Tibial nerve (tissue), 3 donors: ENCODE results near the gene STYXL1.

Source experiments
- POLR2A ChIP-seq, 2 donors: fragments of 450-650 bp; IDR thresholded peaks; one replicate each; pipeline ENCODE4 v1.6.1; 2017; ENCODE audit warnings: antibody characterized with exemption in 2 of 2, mild to moderate bottlenecking in 2 of 2, moderate library complexity in 2 of 2
- TF ChIP-seq, protein P1 (sequence below), 5 experiments: fragments of 200-600 bp in 3 of 5; fragments of 450-650 bp in 2 of 5; sonication (generic) in 3 of 5; IDR thresholded peaks; one replicate each; pipeline ENCODE4 v1.5.1; 2016 to 2019; ENCODE audit warnings: antibody characterized with exemption in 5 of 5, mild to moderate bottlenecking in 3 of 5, moderate library complexity in 2 of 5

- TF ChIP-seq, protein P1, sequence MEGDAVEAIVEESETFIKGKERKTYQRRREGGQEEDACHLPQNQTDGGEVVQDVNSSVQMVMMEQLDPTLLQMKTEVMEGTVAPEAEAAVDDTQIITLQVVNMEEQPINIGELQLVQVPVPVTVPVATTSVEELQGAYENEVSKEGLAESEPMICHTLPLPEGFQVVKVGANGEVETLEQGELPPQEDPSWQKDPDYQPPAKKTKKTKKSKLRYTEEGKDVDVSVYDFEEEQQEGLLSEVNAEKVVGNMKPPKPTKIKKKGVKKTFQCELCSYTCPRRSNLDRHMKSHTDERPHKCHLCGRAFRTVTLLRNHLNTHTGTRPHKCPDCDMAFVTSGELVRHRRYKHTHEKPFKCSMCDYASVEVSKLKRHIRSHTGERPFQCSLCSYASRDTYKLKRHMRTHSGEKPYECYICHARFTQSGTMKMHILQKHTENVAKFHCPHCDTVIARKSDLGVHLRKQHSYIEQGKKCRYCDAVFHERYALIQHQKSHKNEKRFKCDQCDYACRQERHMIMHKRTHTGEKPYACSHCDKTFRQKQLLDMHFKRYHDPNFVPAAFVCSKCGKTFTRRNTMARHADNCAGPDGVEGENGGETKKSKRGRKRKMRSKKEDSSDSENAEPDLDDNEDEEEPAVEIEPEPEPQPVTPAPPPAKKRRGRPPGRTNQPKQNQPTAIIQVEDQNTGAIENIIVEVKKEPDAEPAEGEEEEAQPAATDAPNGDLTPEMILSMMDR (IDR thresholded peaks at IDR 0.05) = no peak
- TF ChIP-seq POLR2A (IDR thresholded peaks at IDR 0.05) = no peak
Observed at GRCh38 chr7:76051840-76052239, 4.0 kb upstream of the STYXL1 start.
